Measurements from ENCODE around the gene RPS13. TPM values are rescaled to one million over a fixed set of nuclear protein-coding genes. Genes with fewer than 3 reads are reported as not detected.
"Not testable (repeated sequence)": the region's sequence is repeated elsewhere in the genome, so short reads cannot be mapped to it uniquely, and the experiment has no call there.

RPS13 gene
- total RNA-seq, 1 donor from 2014 or later, result 2,326 TPM

DNA sequence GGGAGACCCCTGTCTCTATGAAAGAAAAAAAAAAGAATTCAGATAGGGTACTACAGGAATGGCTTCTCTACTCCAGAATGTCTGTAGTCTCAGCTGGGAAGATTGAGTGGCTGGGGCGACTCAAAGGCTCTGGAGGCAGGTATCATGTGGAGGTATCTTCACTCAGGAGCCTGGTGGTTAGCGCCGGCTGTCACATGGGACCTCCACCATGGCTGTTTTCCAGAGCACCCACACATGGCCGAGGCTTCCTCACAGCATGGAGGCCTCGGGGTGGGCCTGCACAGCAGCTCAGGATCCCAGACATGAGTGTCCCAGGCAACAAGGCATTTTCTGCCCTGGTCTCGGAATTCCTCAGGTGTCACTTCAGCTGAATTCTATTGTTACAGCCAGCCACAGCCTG lies 10.1 kb downstream of the RPS13 start:
- no peak for DNase-seq (ENCODE audit: low read depth)
- no peak overlapping the region for H3K4me3 ChIP-seq (ENCODE audit: low read depth, low read length)
- TF ChIP-seq CTCF (conservative IDR thresholded peaks at IDR 0.05; ENCODE audit: low read depth, low read length), result no peak

- TF ChIP-seq CTCF (conservative IDR thresholded peaks at IDR 0.05; ENCODE audit: low read depth, low read length), result no peak
- no peak for DNase-seq (ENCODE audit: low read depth)
- no peak overlapping the region for H3K4me3 ChIP-seq (ENCODE audit: low read depth, low read length)
Observed at GRCh38 chr11:17066691-17067090, 10.8 kb downstream of the RPS13 start.

- peak; percentile 97 for TF ChIP-seq CTCF (conservative IDR thresholded peaks at IDR 0.05; ENCODE audit: low read depth, low read length)
- no peak overlapping the region for H3K4me3 ChIP-seq (ENCODE audit: low read depth, low read length)
- DNase-seq (ENCODE audit: low read depth), result no peak
Observed at GRCh38 chr11:17063171-17064002, 14.1 kb downstream of the RPS13 start.

GRCh38 chr11:17051146-17051545 lies 26.3 kb downstream of the RPS13 start:
- not testable (repeated sequence) for H3K4me3 ChIP-seq (ENCODE audit: low read depth, low read length); DNase-seq (ENCODE audit: low read depth)

DNA sequence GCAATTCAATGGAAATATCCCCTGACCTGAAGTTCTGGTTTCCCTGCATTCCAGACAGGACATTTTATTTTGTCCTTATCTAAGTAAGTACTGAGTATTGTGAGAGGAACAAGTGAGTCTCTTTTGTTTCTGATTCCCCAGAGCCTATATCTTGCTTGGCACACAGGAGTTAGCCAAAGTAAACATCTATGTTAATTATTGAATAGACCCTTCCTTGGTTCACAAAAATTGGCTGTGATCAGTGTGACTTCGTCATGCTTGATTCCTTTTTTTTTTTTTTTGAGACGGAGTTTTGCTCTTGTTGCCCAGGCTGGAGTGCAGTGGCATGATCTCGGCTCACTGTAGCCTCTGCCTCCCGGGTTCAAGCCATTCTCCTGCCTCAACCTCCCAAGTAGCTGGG lies 29.0 kb downstream of the RPS13 start:
- peak; percentile 53 for DNase-seq (ENCODE audit: low read depth)
- not testable (repeated sequence) for H3K4me3 ChIP-seq (ENCODE audit: low read depth, low read length)

- H3K4me3 ChIP-seq (ENCODE audit: low read depth, low read length), result no peak overlapping the region
- no peak for TF ChIP-seq CTCF (conservative IDR thresholded peaks at IDR 0.05; ENCODE audit: low read depth, low read length)
- no peak for DNase-seq (ENCODE audit: low read depth)
Observed at GRCh38 chr11:17046690-17047089, 30.8 kb downstream of the RPS13 start.

GRCh38 chr11:17036666-17037658 lies 40.5 kb downstream of the RPS13 start:
- TF ChIP-seq CTCF (conservative IDR thresholded peaks at IDR 0.05; ENCODE audit: low read depth, low read length), result peak; percentile 58
- DNase-seq (ENCODE audit: low read depth), result no peak
- no peak overlapping the region for H3K4me3 ChIP-seq (ENCODE audit: low read depth, low read length)

DNA sequence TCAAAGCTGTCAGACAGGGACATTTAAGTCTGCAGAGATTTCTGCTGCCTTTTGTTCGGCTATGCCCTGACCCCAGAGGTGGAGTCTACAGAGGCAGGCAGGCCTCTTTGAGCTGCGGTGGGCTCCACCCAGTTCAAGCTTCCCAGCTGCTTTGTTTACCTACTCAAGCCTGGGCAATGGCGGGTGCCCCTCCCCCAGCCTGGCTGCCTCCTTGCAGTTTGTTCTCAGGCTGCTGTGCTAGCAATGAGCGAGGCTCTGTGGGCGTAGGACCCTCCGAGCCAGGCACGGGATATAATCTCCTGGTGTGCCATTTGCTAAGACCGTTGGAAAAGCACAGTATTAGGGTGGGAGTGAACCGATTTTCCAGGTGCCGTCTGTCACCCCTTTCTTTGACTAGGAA lies 43.4 kb downstream of the RPS13 start:
- not testable (repeated sequence) for H3K4me3 ChIP-seq (ENCODE audit: low read depth, low read length); DNase-seq (ENCODE audit: low read depth)

Data from epithelial cell of proximal tubule (primary cell).